ENCODE data around the gene GDNF. TPM values are rescaled to one million over a fixed set of nuclear protein-coding genes. Genes with fewer than 3 reads are reported as not detected.
"Not testable (repeated sequence)": the region's sequence is repeated elsewhere in the genome, so short reads cannot be mapped to it uniquely, and the experiment has no call there.

The GDNF gene
- total and polyA plus RNA-seq, 8 donors = 0.04 to 0.47 TPM; not detected in 6

DNA sequence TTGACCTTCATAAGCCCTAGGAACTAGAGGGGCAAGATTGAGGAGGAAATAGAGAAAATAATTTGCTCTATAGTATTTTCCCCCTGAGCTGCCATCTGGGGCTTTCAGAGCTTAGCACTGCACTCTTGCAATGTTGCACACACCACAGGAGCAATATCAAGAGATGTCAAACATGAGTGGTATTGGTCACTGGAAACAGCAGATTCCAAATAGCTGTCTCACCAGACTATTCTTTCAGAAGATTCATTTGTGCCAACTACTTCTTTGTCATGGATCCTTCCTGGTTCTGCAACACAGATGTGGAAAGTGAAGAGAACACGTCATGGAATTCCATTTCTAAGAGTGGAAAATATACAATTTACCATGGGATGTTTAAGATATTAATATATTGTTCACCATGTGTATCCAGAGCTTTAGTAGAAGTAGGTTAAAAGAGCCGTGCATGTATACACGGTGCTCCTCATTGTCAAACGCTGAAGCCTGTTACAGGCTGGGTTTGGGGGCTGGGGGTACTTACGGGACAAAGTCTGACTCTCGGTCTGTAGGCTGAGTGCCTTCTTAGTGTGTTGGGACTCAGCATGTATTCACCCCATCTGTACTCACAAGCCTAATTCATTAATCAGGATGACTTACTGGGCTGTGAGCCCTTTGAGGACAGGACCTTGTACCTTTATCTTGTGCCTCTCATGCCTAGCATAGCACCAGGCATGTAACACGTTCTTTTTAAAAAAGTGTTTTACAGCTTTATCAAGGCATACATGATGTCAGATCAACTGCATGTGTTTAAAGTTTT lies 31.4 kb upstream of the GDNF start:
- ATAC-seq = no peak
- H3K4me3 ChIP-seq = no peak overlapping the region
- H3K36me3 ChIP-seq = no peaks in the 10 kb centered on the region
- H3K27ac ChIP-seq = no peak overlapping the region
- H3K4me1 ChIP-seq = no peaks in the 10 kb centered on the region
- DNase-seq = no peak
- TF ChIP-seq, protein P1, sequence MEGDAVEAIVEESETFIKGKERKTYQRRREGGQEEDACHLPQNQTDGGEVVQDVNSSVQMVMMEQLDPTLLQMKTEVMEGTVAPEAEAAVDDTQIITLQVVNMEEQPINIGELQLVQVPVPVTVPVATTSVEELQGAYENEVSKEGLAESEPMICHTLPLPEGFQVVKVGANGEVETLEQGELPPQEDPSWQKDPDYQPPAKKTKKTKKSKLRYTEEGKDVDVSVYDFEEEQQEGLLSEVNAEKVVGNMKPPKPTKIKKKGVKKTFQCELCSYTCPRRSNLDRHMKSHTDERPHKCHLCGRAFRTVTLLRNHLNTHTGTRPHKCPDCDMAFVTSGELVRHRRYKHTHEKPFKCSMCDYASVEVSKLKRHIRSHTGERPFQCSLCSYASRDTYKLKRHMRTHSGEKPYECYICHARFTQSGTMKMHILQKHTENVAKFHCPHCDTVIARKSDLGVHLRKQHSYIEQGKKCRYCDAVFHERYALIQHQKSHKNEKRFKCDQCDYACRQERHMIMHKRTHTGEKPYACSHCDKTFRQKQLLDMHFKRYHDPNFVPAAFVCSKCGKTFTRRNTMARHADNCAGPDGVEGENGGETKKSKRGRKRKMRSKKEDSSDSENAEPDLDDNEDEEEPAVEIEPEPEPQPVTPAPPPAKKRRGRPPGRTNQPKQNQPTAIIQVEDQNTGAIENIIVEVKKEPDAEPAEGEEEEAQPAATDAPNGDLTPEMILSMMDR (IDR thresholded peaks at IDR 0.05) = no peak
- intact Hi-C loops (cut with DNase I) = no loop called here
- FAIRE-seq = no peak
- WGBS, 2 donors = 64 to 74% methylated on average over 7 of the region's 7 CpGs
- no peaks in the 10 kb centered on the region for H3K9me3 ChIP-seq
- H3K27me3 ChIP-seq = no peaks in the 10 kb centered on the region

DNA sequence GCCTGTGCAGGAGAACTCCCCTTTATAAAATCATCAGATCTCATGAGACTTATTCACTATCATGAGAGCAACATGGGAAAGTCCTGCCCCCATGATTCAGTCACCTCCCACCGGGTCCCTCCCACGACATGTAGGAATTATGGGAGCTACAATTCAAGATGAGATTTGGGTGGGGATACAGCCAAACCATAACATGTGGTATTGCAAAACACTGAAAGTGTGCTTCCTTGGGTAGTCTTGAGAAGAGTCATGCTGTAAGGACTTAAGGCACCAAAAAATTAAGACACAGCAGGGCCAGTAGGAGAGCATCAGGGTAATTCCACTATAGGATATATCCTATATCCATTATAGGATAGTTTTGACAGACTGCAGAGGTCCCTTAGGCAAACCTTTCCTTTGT lies 29.4 kb upstream of the GDNF start:
- H3K36me3 ChIP-seq = no peaks in the 10 kb centered on the region
- ATAC-seq = no peak
- H3K4me1 ChIP-seq = no peaks in the 10 kb centered on the region
- H3K27ac ChIP-seq = no peak overlapping the region
- TF ChIP-seq, protein P1 (IDR thresholded peaks at IDR 0.05) = no peak
- DNase-seq = no peak
- no peaks in the 10 kb centered on the region for H3K9me3 ChIP-seq
- H3K4me3 ChIP-seq = no peak overlapping the region
- no peaks in the 10 kb centered on the region for H3K27me3 ChIP-seq
- WGBS, 2 donors = 52 to 67% methylated on average over 2 of the region's 2 CpGs
- no peak for FAIRE-seq
- intact Hi-C loops (cut with DNase I) = no loop called here

DNA sequence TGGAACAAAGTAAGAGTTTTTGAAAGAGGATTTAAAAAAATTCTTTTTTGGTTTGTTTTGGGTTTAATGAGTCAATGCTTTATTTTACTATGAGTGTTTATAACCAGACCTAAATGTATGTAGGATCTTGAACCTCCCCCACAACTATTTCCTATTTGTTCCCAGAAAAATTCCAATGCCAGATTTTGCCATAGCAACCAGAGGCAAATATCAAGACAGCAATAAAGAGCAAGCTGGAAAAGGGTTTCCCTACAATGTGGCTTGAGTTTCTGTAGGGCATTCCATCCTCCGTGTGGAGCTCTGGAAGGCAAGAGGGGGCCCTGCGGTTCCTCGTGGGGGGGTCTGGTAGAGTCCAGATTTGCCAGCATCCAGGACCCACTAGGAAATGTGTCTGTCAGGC lies 27.8 kb upstream of the GDNF start:
- ATAC-seq (no peak), DNase-seq (no peak), FAIRE-seq (no peak)
- intact Hi-C loops (cut with DNase I) = no loop called here
- Histone ChIP-seq H3K27ac (no peak overlapping the region), H3K36me3 (no peaks in the 10 kb centered on the region), H3K9me3 (no peaks in the 10 kb centered on the region), H3K27me3 (no peaks in the 10 kb centered on the region), H3K4me1 (no peaks in the 10 kb centered on the region), H3K4me3 (no peak overlapping the region)
- WGBS, 2 donors = 33 to 35% methylated on average over 3 of the region's 3 CpGs
- TF ChIP-seq, protein P1 (IDR thresholded peaks at IDR 0.05) = no peak

GRCh38 chr5:37862907-37863306 lies 23.1 kb upstream of the GDNF start:
- intact Hi-C loops (cut with DNase I); H3K27me3 ChIP-seq; DNase-seq; H3K36me3 ChIP-seq; H3K9me3 ChIP-seq; ATAC-seq; H3K27ac ChIP-seq; H3K4me1 ChIP-seq; FAIRE-seq; H3K4me3 ChIP-seq: not testable (repeated sequence)
- WGBS, 2 donors = 86% methylated on average over 1 of the region's 1 CpG

GRCh38 chr5:37860206-37860605 lies 20.4 kb upstream of the GDNF start:
- Histone ChIP-seq H3K4me3 (no peak overlapping the region), H3K27ac (no peak overlapping the region), H3K27me3 (no peaks in the 10 kb centered on the region), H3K36me3 (no peaks in the 10 kb centered on the region), H3K9me3 (no peaks in the 10 kb centered on the region), H3K4me1 (no peaks in the 10 kb centered on the region)
- FAIRE-seq = no peak
- intact Hi-C loops (cut with DNase I) = no loop called here
- TF ChIP-seq, protein P1 (IDR thresholded peaks at IDR 0.05) = no peak
- WGBS, 2 donors = 41 to 51% methylated on average over 3 of the region's 3 CpGs
- DNase-seq = no peak
- no peak for ATAC-seq
